Measurements from ENCODE around the gene FHIT.

DNA sequence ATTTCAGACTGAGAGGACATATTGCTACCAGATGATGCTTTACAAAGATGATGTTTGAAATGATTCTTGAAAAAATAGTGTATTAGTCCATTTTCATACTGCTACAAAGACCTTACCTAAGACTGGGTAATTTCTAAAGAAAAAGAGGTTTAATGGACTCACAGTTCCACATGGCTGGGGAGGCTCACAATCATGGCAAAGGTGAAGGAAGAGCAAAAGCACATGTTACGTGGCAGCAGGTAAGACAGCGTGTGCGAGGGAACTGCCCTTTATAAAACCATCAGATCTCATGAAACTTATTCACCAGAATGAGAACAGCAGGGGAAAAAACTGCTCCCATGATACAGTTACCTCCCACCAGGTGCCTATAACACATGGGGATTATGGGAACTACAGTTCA is 1543.0 kb downstream of the FHIT start:
- TF ChIP-seq, protein P1, sequence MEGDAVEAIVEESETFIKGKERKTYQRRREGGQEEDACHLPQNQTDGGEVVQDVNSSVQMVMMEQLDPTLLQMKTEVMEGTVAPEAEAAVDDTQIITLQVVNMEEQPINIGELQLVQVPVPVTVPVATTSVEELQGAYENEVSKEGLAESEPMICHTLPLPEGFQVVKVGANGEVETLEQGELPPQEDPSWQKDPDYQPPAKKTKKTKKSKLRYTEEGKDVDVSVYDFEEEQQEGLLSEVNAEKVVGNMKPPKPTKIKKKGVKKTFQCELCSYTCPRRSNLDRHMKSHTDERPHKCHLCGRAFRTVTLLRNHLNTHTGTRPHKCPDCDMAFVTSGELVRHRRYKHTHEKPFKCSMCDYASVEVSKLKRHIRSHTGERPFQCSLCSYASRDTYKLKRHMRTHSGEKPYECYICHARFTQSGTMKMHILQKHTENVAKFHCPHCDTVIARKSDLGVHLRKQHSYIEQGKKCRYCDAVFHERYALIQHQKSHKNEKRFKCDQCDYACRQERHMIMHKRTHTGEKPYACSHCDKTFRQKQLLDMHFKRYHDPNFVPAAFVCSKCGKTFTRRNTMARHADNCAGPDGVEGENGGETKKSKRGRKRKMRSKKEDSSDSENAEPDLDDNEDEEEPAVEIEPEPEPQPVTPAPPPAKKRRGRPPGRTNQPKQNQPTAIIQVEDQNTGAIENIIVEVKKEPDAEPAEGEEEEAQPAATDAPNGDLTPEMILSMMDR (IDR thresholded peaks at IDR 0.05 in 4 of 5, conservative IDR thresholded peaks at IDR 0.05 in 1 of 5): no peak
- no peak for TF ChIP-seq POLR2A (IDR thresholded peaks at IDR 0.05)
